Tibial artery (tissue), 4 donors: ENCODE data around the gene ILF3.

ENCODE experiments used
- DNase-seq, 2 donors: peaks; one replicate each; pipeline ENCODE4 v3.0.0-alpha.2; 2019
- H3K27ac ChIP-seq, 2 donors: fragments of 200-600 bp; sonication (generic) in 1 of 2; 1 replicate in 1 of 2; 2 replicates in 1 of 2; pipeline ENCODE4 v1.5.1; 2018 to 2019; ENCODE audit warnings: mild to moderate bottlenecking in 1 of 2
- H3K27me3 ChIP-seq, 2 donors: fragments of 200-600 bp; sonication (generic) in 1 of 2; one replicate each; pipeline versions ENCODE4 v1.5.1 to v1.6.0; 2016 to 2019
- H3K36me3 ChIP-seq, 3 donors: fragments of 200-600 bp; sonication (generic) in 2 of 3; one replicate each; pipeline ENCODE4 v1.5.1; 2016 to 2019; ENCODE audit warnings: mild to moderate bottlenecking in 2 of 3
- H3K4me1 ChIP-seq, 4 donors: fragments of 200-600 bp; sonication (generic) in 2 of 4; 1 replicate in 3 of 4; 2 replicates in 1 of 4; pipeline ENCODE4 v1.5.1; 2016 to 2019
- H3K4me3 ChIP-seq, 2 donors: fragments of 200-600 bp; sonication (generic) in 1 of 2; 1 replicate in 1 of 2; 2 replicates in 1 of 2; pipeline ENCODE4 v1.5.1; 2018 to 2019; ENCODE audit warnings: mild to moderate bottlenecking in 2 of 2
- H3K9me3 ChIP-seq, 3 donors: fragments of 200-600 bp; sonication (generic) in 1 of 3; one replicate each; pipeline ENCODE4 v1.5.1; 2016 to 2019
- CTCF ChIP-seq, 2 experiments: fragments of 200-600 bp in 1 of 2; fragments of 450-650 bp in 1 of 2; IDR thresholded peaks; one replicate each; pipeline ENCODE4 v1.5.1; 2017 to 2019; ENCODE audit warnings: antibody characterized with exemption in 2 of 2, mild to moderate bottlenecking in 1 of 2, moderate library complexity in 1 of 2
- intact Hi-C: fragments of 100-400 bp; cut with DNase I; formaldehyde crosslinking; loops from one replicate; pipeline ENCODE4 v1.15.0; 2023; ENCODE audit warnings: low total_unique reads

ILF3 gene

GRCh38 chr19:10617409-10618121 is 36.6 kb upstream of the ILF3 start:
- H3K27me3 ChIP-seq: no peaks in the 10 kb centered on the region
- peaks cover 0 to 8% (median 8%) of the 10 kb centered on the region in 3 donors for H3K36me3 ChIP-seq
- intact Hi-C loops: no loop called here
- peak overlapping the region in 1 of 2 donors; percentile 20 for H3K4me3 ChIP-seq
- DNase-seq: no peak
- H3K27ac ChIP-seq: peak overlapping the region; percentile 61 to 71
- no peak for TF ChIP-seq CTCF (IDR thresholded peaks at IDR 0.05)
- no peaks in the 10 kb centered on the region for H3K9me3 ChIP-seq
- H3K4me1 ChIP-seq: peaks cover 0 to 51% (median 28%) of the 10 kb centered on the region in 4 donors

- intact Hi-C loops: no loop called here
- Histone ChIP-seq H3K4me1 (peaks cover 0 to 44% (median 23%) of the 10 kb centered on the region in 4 donors), H3K27me3 (no peaks in the 10 kb centered on the region), H3K9me3 (no peaks in the 10 kb centered on the region), H3K4me3 (no peak overlapping the region), H3K36me3 (peaks cover 0 to 8% (median 8%) of the 10 kb centered on the region in 3 donors), H3K27ac (peak overlapping the region; percentile 61 to 71)
- TF ChIP-seq CTCF (IDR thresholded peaks at IDR 0.05): no peak
- DNase-seq: no peak
These were observed 35.3 kb upstream of the ILF3 start for GRCh38 chr19:10618846-10619245.

GRCh38 chr19:10620786-10621185 is 33.4 kb upstream of the ILF3 start:
- Histone ChIP-seq H3K4me3 (no peak overlapping the region), H3K36me3 (peaks cover 0 to 8% (median 8%) of the 10 kb centered on the region in 3 donors), H3K27ac (no peak overlapping the region), H3K27me3 (no peaks in the 10 kb centered on the region), H3K9me3 (no peaks in the 10 kb centered on the region), H3K4me1 (peaks cover 0 to 55% (median 31%) of the 10 kb centered on the region in 4 donors)
- TF ChIP-seq CTCF (IDR thresholded peaks at IDR 0.05): no peak
- DNase-seq: no peak
- intact Hi-C loops: no loop called here

GRCh38 chr19:10621966-10622365 is 32.2 kb upstream of the ILF3 start:
- TF ChIP-seq CTCF (IDR thresholded peaks at IDR 0.05): no peak
- Histone ChIP-seq H3K36me3 (peaks cover 0 to 8% (median 8%) of the 10 kb centered on the region in 3 donors), H3K27ac (no peak overlapping the region), H3K4me3 (no peak overlapping the region), H3K4me1 (peaks cover 0 to 57% (median 30%) of the 10 kb centered on the region in 4 donors), H3K9me3 (no peaks in the 10 kb centered on the region), H3K27me3 (no peaks in the 10 kb centered on the region)
- DNase-seq: no peak
- intact Hi-C loops: no loop called here

GRCh38 chr19:10624585-10624984 is 29.6 kb upstream of the ILF3 start:
- intact Hi-C loops: no loop called here
- no peak for TF ChIP-seq CTCF (IDR thresholded peaks at IDR 0.05)
- H3K9me3 ChIP-seq: no peaks in the 10 kb centered on the region
- no peaks in the 10 kb centered on the region for H3K27me3 ChIP-seq
- peak overlapping the region; percentile 86 for H3K27ac ChIP-seq
- H3K36me3 ChIP-seq: peaks cover 17 to 31% (median 26%) of the 10 kb centered on the region in 3 donors
- peaks cover 0 to 36% (median 22%) of the 10 kb centered on the region in 4 donors for H3K4me1 ChIP-seq
- peak overlapping the region; percentile 58 to 63 for H3K4me3 ChIP-seq
- no peak for DNase-seq
